H1 (cell line): Measurements from ENCODE around the gene ZNF606. TPM values are rescaled to one million over a fixed set of nuclear protein-coding genes. Genes with fewer than 3 reads are reported as not detected.

Experiments used
- CTBP2 ChIP-seq: IDR thresholded peaks from 2 replicates; pipeline ENCODE4 v1.7.0; 2011; ENCODE audit warnings: borderline replicate concordance, mild to moderate bottlenecking, moderate library complexity, mixed read lengths, low read length; ENCODE audit not compliant: insufficient read depth, insufficient read length
- EGR1 ChIP-seq: IDR thresholded peaks from 2 replicates; pipeline ENCODE4 v1.6.1; 2011; ENCODE audit warnings: low read depth, low read length, borderline replicate concordance
- KDM5A ChIP-seq: fragments of 200-600 bp; IDR thresholded peaks from 2 replicates; pipeline ENCODE4 v1.7.1; 2012; ENCODE audit warnings: mild to moderate bottlenecking, low read length, inconsistent platforms, mixed read lengths
- NANOG ChIP-seq: IDR thresholded peaks from 2 replicates; pipeline ENCODE4 v1.6.1; 2011; ENCODE audit warnings: low read length, low read depth, mild to moderate bottlenecking, inconsistent platforms; ENCODE audit not compliant: insufficient read depth, poor library complexity, severe bottlenecking
- SIRT6 ChIP-seq: IDR thresholded peaks from one replicate; pipeline ENCODE4 v1.7.1; 2012; ENCODE audit warnings: low read length, inconsistent platforms
- SUZ12 ChIP-seq: fragments of 200-600 bp; sonication (generic); IDR thresholded peaks from 2 replicates; pipeline ENCODE4 v1.6.1; 2012; ENCODE audit warnings: mild to moderate bottlenecking, inconsistent platforms, low read length, moderate library complexity, mixed read lengths
- TAF7 ChIP-seq: optimal IDR thresholded peaks from 2 replicates; pipeline ENCODE3; 2011; ENCODE audit warnings: low read depth, mild to moderate bottlenecking, inconsistent platforms, low read length, moderate library complexity, borderline replicate concordance
- polyA plus RNA-seq, 7 experiments: library from polyadenylated mRNA; depleted of rRNA in 3 of 7; stranded (reverse) in 5 of 7; unstranded in 2 of 7; fragments of >200 nt in 5 of 7; fragments of 200-250 nt in 2 of 7; gene quantifications; 1 replicate in 5 of 7; 2 replicates in 1 of 7; 4 replicates in 1 of 7; pipeline versions ENCODE4 v1.2.1 to v1.2.3, GENCODE V29; 2011 to 2013; ENCODE audit warnings: missing spikeins in 2 of 7, mixed read lengths in 2 of 7
- total RNA-seq: library from RNA; stranded (reverse); fragmentation: NEBNext Ultra II Directional; extraction: Animal tissue kit (Norgen Biotek cat#: 25700); gene quantifications from 2 replicates; pipeline ENCODE4 v1.2.1, GENCODE V29; 2021
- TF ChIP-seq, protein P1 (sequence below): fragments of 300-600 bp; sonication (generic); IDR thresholded peaks from 2 replicates; pipeline ENCODE4 v1.7.1; 2012; ENCODE audit warnings: low read length, moderate library complexity, mild to moderate bottlenecking, inconsistent platforms; ENCODE audit not compliant: insufficient replicate concordance
- TF ChIP-seq, protein P2 (sequence below): IDR thresholded peaks from 2 replicates; pipeline ENCODE4 v1.6.1; 2012; ENCODE audit warnings: inconsistent platforms

ZNF606 gene
- total and polyA plus RNA-seq, 2 of the 8 experiments (the other 6 are each of a cell fraction or from before 2014, with no cell fraction given): 5.2 to 19.3 TPM

DNA sequence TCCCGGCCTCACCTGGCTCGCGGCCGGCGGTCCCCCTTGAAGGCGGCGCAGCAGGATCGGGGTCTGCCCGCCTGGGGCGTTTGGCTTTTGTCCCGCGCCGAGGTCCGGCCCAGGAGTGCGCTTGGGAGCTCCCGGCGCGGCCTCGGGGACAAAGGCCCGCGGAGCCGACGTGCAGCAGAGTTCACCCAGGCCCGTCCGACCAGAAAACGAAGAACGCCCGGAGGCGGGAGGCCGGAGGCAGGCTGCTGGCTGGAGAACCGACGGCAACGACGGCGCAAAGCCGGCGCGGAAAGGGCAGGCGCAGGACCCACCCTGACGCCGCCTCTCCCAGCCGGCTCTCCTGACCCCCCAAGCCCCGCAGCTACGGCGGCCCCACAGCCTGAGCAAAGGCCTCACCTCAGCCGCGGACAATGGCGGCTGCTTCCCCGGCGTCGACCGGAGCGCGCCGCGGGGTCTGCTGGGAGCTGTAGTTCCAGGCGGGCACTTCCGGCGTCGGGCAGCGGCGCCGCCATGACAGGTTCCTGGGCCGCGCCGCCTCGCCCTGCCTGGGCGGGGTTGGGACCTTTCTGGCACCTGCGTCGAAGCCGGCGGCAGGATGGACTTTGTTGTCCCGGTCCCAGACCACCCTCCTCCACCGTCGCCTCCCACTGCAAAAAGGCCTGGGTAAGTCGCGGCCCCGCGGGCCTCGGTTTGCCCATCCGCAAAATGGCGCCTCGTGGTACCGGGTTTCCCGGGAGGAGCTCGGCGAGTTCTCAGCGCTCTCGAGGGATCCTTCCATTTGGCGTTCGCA, at the start of gene ZNF606 (continued):
- no peak for TF ChIP-seq NANOG
- no peak for TF ChIP-seq SUZ12
- TF ChIP-seq TAF7: no peak
- TF ChIP-seq, protein P1, sequence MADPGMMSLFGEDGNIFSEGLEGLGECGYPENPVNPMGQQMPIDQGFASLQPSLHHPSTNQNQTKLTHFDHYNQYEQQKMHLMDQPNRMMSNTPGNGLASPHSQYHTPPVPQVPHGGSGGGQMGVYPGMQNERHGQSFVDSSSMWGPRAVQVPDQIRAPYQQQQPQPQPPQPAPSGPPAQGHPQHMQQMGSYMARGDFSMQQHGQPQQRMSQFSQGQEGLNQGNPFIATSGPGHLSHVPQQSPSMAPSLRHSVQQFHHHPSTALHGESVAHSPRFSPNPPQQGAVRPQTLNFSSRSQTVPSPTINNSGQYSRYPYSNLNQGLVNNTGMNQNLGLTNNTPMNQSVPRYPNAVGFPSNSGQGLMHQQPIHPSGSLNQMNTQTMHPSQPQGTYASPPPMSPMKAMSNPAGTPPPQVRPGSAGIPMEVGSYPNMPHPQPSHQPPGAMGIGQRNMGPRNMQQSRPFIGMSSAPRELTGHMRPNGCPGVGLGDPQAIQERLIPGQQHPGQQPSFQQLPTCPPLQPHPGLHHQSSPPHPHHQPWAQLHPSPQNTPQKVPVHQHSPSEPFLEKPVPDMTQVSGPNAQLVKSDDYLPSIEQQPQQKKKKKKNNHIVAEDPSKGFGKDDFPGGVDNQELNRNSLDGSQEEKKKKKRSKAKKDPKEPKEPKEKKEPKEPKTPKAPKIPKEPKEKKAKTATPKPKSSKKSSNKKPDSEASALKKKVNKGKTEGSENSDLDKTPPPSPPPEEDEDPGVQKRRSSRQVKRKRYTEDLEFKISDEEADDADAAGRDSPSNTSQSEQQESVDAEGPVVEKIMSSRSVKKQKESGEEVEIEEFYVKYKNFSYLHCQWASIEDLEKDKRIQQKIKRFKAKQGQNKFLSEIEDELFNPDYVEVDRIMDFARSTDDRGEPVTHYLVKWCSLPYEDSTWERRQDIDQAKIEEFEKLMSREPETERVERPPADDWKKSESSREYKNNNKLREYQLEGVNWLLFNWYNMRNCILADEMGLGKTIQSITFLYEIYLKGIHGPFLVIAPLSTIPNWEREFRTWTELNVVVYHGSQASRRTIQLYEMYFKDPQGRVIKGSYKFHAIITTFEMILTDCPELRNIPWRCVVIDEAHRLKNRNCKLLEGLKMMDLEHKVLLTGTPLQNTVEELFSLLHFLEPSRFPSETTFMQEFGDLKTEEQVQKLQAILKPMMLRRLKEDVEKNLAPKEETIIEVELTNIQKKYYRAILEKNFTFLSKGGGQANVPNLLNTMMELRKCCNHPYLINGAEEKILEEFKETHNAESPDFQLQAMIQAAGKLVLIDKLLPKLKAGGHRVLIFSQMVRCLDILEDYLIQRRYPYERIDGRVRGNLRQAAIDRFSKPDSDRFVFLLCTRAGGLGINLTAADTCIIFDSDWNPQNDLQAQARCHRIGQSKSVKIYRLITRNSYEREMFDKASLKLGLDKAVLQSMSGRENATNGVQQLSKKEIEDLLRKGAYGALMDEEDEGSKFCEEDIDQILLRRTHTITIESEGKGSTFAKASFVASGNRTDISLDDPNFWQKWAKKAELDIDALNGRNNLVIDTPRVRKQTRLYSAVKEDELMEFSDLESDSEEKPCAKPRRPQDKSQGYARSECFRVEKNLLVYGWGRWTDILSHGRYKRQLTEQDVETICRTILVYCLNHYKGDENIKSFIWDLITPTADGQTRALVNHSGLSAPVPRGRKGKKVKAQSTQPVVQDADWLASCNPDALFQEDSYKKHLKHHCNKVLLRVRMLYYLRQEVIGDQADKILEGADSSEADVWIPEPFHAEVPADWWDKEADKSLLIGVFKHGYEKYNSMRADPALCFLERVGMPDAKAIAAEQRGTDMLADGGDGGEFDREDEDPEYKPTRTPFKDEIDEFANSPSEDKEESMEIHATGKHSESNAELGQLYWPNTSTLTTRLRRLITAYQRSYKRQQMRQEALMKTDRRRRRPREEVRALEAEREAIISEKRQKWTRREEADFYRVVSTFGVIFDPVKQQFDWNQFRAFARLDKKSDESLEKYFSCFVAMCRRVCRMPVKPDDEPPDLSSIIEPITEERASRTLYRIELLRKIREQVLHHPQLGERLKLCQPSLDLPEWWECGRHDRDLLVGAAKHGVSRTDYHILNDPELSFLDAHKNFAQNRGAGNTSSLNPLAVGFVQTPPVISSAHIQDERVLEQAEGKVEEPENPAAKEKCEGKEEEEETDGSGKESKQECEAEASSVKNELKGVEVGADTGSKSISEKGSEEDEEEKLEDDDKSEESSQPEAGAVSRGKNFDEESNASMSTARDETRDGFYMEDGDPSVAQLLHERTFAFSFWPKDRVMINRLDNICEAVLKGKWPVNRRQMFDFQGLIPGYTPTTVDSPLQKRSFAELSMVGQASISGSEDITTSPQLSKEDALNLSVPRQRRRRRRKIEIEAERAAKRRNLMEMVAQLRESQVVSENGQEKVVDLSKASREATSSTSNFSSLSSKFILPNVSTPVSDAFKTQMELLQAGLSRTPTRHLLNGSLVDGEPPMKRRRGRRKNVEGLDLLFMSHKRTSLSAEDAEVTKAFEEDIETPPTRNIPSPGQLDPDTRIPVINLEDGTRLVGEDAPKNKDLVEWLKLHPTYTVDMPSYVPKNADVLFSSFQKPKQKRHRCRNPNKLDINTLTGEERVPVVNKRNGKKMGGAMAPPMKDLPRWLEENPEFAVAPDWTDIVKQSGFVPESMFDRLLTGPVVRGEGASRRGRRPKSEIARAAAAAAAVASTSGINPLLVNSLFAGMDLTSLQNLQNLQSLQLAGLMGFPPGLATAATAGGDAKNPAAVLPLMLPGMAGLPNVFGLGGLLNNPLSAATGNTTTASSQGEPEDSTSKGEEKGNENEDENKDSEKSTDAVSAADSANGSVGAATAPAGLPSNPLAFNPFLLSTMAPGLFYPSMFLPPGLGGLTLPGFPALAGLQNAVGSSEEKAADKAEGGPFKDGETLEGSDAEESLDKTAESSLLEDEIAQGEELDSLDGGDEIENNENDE: no peak
- TF ChIP-seq SIRT6: no peak
- TF ChIP-seq CTBP2: no peak
- TF ChIP-seq, protein P2, sequence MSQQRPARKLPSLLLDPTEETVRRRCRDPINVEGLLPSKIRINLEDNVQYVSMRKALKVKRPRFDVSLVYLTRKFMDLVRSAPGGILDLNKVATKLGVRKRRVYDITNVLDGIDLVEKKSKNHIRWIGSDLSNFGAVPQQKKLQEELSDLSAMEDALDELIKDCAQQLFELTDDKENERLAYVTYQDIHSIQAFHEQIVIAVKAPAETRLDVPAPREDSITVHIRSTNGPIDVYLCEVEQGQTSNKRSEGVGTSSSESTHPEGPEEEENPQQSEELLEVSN: peak; percentile 89
- TF ChIP-seq EGR1: no peak
- TF ChIP-seq KDM5A: peak; percentile 30; the same call in 1 of the 2 replicates
